ENCODE data around the gene STOML3. TPM values are rescaled to one million over a fixed set of nuclear protein-coding genes. Genes with fewer than 3 reads are reported as not detected.
"Not testable (repeated sequence)": the region's sequence is repeated elsewhere in the genome, so short reads cannot be mapped to it uniquely, and the experiment has no call there.

STOML3 gene, protein sequence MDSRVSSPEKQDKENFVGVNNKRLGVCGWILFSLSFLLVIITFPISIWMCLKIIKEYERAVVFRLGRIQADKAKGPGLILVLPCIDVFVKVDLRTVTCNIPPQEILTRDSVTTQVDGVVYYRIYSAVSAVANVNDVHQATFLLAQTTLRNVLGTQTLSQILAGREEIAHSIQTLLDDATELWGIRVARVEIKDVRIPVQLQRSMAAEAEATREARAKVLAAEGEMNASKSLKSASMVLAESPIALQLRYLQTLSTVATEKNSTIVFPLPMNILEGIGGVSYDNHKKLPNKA
- total RNA-seq, result not detected in 2 replicates
- not detected for polyA plus RNA-seq (2012)

DNA sequence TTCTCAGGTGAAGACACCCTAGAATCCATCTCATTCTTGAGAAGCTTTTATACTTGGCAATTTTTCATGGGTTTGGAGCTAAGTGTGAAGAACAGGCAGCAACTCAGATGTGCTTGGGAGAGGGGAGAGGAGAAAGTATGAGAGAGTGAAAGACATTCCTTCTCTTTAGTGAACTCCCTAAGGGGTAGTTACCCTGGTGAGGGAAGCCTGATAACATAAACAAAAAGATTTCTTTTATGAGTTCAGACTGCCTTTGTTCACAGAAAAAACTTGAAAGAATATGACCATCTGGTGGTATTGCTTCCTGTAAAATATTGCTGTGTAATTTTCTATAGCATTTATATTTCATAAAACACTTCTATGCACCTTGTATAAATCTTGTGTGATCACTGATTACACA, at the start of gene STOML3:
STOML3 (minus strand) TSS at position 139 of the 400 bp plus-strand sequence; CDS start at position 29, 110 bp downstream.
- no peak for DNase-seq (ENCODE audit: low read depth)

DNA sequence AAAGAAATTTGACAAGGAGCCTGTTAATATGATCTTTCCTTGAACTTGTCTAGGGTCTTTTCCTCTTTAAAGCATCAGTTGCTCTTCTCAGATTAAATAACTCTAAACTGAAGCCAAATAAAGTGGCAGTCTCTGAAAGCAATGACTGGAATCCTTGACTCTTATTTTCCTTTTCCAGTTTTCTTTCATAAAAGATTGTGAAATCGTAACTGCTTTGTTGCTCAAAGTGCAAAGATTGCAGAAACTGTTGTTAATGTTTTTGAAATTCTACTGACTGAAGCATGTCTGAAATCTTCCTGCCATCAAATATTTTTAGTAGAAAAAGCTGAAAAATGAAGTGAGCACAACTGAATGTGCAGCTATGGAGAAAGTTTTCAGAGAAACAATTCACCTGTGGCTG, 49.6 kb upstream of the STOML3 start:
- DNase-seq (ENCODE audit: low read depth), result no peak

- no peak for DNase-seq (ENCODE audit: low read depth)
Measured at GRCh38 chr13:39039041-39039440, 48.4 kb upstream of the STOML3 start.

- no peak for DNase-seq (ENCODE audit: low read depth)
Measured at GRCh38 chr13:39038569-39039030, 48.0 kb upstream of the STOML3 start.

GRCh38 chr13:39037880-39038568, 47.4 kb upstream of the STOML3 start, which contains the start of the genes NHLRC3 and PROSER1:
NHLRC3 (plus strand) TSS chr13:39038456; CDS start chr13:39038640, 184 bp downstream.
PROSER1 (minus strand) TSS chr13:39038089; CDS start chr13:39037242, 847 bp downstream.
- DNase-seq (ENCODE audit: low read depth), result peak; percentile 97

GRCh38 chr13:39037410-39037879, 46.8 kb upstream of the STOML3 start:
- DNase-seq (ENCODE audit: low read depth), result no peak

- no peak for DNase-seq (ENCODE audit: low read depth)
Measured at GRCh38 chr13:39036212-39036611, 45.6 kb upstream of the STOML3 start.

GRCh38 chr13:39035799-39036198, 45.2 kb upstream of the STOML3 start:
- no peak for DNase-seq (ENCODE audit: low read depth)

DNA sequence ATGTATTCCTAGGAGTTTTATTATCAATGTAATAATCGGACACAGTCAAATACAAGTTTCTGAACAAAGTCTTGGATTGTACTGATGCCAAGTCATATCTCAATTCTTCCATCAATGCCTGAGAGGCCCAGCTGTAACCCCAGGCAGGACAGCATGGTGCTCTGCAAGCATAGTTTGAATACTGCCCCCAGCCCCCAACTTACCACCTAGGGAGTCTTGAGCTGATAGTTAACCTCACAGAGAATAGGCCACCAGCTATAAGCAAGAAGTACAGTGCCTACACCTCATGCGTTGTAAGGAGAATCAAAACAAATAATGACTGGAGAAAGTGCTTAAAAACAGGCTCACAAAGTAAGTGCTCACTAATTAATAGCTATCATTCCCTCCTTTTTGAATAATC, 44.6 kb upstream of the STOML3 start:
- no peak for DNase-seq (ENCODE audit: low read depth)

GRCh38 chr13:39034085-39034484, 43.5 kb upstream of the STOML3 start:
- DNase-seq (ENCODE audit: low read depth), result no peak

DNA sequence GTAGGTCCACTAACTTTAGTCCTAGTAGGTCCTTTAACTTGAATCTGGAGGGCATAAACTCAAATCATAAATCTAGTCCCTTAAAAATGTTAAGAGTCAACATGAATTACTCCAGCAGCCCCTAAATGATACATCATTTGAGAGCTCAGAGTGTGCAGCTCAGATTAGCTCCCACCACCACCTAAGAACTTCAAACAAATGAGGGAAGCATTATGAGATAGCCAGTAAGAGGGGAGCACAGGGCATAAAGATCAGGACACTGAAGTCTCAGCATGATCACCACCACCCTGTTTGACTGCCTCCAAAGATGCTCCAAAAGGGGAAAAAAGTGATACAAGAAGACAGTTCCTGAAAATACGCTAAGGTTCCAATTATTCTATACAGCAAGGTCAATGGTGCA, 41.5 kb upstream of the STOML3 start:
- no peak for DNase-seq (ENCODE audit: low read depth)

DNA sequence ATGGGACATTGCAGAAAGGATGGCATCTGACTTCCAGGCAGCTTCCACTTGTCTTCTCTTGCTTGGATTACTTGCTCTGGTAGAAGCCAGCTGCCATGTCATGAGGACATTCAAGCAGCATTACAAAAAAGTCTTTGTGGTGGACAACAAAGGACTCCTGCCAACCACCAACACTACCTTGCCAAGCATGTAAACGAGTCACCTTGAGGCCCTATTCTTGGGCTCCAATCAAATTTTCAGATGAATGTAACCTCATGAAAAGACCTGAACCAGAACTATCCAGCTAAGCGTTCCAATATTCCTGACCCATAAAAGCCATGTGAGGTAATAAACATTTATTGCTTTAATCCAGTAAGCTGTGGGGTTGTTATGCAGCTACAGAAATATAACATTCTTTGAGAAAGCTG, 34.8 kb upstream of the STOML3 start:
- DNase-seq (ENCODE audit: low read depth), result peak; percentile 50

DNA sequence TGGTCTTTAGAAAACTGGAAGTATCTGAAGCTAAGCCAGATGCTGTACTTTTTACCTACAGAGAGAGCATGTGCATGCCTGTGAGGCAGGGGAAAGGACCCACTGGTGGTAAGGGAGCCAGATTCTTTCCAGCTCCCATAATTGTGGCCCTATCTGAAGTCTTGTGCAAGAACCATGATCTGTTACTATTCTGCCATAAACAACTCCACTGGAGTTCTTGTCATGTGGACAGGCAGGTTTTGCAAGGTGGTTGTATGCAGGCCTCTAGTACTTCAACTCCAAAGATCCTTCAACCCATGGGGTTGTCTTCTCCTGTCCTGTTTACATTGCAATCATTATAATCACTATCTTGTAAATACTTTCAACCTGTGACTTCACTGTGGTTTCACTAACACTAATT, 33.1 kb upstream of the STOML3 start:
- no peak for DNase-seq (ENCODE audit: low read depth)

DNA sequence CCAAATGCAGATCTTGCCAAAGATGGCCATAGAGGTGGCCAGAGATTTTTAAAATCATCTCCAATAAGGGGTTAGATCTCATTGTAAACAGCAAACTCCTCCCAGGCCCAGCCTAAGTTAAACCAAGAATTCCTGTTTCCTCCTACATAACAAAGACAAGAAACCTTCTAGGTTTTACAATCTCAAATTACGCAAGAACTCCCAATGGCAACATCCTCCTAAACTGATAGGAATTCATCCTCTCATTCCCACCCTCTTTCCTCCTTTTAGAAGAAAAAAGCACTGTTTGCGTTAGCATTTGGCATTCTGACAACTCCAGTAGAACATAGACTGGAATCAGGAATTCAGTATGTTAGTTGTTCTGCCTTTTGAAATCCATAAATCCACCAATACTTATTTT, 32.7 kb upstream of the STOML3 start:
- DNase-seq (ENCODE audit: low read depth), result no peak

GRCh38 chr13:39020853-39021462, 30.3 kb upstream of the STOML3 start:
- DNase-seq (ENCODE audit: low read depth), result no peak

- DNase-seq (ENCODE audit: low read depth), result peak; percentile 40
Measured at GRCh38 chr13:39016787-39017186, 26.2 kb upstream of the STOML3 start.

DNA sequence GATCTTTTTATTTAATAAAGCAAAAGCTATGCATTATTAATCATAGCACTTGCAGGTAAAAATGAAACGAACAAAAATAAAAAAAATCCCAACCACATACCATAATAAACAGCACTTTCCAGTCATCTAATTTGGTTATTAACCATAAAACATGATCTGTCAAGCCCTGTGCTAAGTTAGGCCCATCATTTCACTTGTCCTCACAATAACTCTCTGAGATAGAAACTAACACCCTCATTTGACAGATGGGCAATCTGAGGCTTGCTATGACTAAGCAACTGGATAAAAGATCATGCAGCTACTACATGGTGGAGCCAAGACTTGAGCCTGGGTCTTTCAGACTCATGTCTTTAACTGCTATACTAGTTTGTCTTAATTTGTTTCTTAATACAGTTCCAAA, 25.5 kb upstream of the STOML3 start:
- peak; percentile 50 for DNase-seq (ENCODE audit: low read depth)

- DNase-seq (ENCODE audit: low read depth), result no peak
Measured at GRCh38 chr13:39013462-39013861, 22.8 kb upstream of the STOML3 start.

GRCh38 chr13:39012608-39013007, 22.0 kb upstream of the STOML3 start:
- no peak for DNase-seq (ENCODE audit: low read depth)

GRCh38 chr13:39006371-39007111, 15.9 kb upstream of the STOML3 start:
- not testable (repeated sequence) for DNase-seq (ENCODE audit: low read depth)

- no peak for DNase-seq (ENCODE audit: low read depth)
Measured at GRCh38 chr13:38998739-38999138, 8.1 kb upstream of the STOML3 start.
